NT2/D1 (cell line): ENCODE data around the gene ITGA7.

Experiments
- SUZ12 ChIP-seq: IDR thresholded peaks from 2 replicates; pipeline ENCODE4 v1.6.1; 2011; ENCODE audit not compliant: insufficient read length, insufficient read depth; ENCODE audit errors: extremely low read depth
- ZNF274 ChIP-seq: IDR thresholded peaks from 2 replicates; pipeline ENCODE4 v1.6.1; 2011; ENCODE audit warnings: mild to moderate bottlenecking, low read depth, low read length

DNA sequence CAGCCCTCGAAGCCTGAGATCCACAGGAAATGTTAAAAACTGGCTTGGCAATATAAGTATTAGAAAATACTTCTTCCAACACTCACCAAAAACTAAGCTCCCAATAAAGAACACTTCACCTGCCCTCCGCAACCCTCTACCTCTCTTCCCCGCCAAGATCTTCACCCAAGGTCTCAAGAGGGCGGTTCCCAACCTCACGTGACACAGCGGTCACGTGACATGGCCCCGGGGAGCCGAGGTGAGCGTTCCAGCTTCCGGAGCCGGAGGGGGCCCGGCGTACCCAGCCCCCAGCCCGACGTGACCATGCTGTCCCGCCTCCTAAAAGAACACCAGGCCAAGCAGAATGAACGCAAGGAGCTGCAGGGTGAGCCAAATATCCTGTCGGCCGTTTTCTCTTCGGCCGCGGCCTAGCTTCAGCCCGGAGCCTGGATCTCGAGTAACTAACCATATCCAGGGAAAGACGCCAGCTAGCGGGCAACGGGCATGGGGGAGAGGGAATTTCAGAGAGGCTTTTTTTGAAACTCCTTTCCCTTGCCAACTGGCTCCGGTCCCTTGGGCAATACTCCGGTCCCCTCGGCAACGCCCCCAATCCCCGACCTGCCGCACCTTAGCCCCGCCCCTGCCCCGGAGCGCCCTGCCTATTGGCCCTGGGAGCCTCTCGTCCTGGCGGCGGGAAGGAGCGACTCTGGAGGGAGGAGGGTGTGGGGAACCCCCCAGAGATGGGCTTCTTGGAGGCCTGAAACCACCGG lies 8.3 kb upstream of the ITGA7 start, which contains the start of gene BLOC1S1:
- TF ChIP-seq ZNF274 (no peak), SUZ12 (no peak)
